Skin of body (tissue), 2 donors: ENCODE results near the gene DNLZ. TPM values are rescaled to one million over a fixed set of nuclear protein-coding genes. Genes with fewer than 3 reads are reported as not detected.

Experiments used
- DNase-seq: peaks from one replicate; lab custom pipeline; 2025; lab: John Stamatoyannopoulos, UW
- total RNA-seq: library from RNA; depleted of rRNA; stranded (reverse); fragments of >200 nt; gene quantifications from one replicate; pipeline ENCODE4 v1.2.3, GENCODE V29; 2014

DNLZ gene
- total RNA-seq, 1 donor from 2014 or later, result 5.1 TPM

GRCh38 chr9:136377341-136378169, 14.0 kb upstream of the DNLZ start:
- no peak for DNase-seq

GRCh38 chr9:136376457-136376856, 12.9 kb upstream of the DNLZ start:
- DNase-seq, result no peak

GRCh38 chr9:136375096-136375495, 11.6 kb upstream of the DNLZ start:
- no peak for DNase-seq

- DNase-seq, result no peak
Observed at GRCh38 chr9:136374183-136374575, 10.6 kb upstream of the DNLZ start.

- no peak for DNase-seq
Observed at GRCh38 chr9:136373300-136374182, 10.0 kb upstream of the DNLZ start, which contains the start of gene CARD9. Gene CARD9, minus strand, starts transcription at chr9:136373669. Its CDS starts 1,591 bp downstream, at chr9:136372078.

GRCh38 chr9:136372561-136373299, 9.2 kb upstream of the DNLZ start:
- no peak for DNase-seq

GRCh38 chr9:136372006-136372405, 8.5 kb upstream of the DNLZ start:
- no peak for DNase-seq

GRCh38 chr9:136371533-136371880, 8.0 kb upstream of the DNLZ start:
- no peak for DNase-seq

- DNase-seq, result no peak
Observed at GRCh38 chr9:136370687-136371532, 7.4 kb upstream of the DNLZ start.

- DNase-seq, result no peak
Observed at GRCh38 chr9:136370037-136370436, 6.5 kb upstream of the DNLZ start.

- DNase-seq, result no peak
Observed at GRCh38 chr9:136368190-136368589, 4.6 kb upstream of the DNLZ start.

- no peak for DNase-seq
Observed at GRCh38 chr9:136367296-136368145, 4.0 kb upstream of the DNLZ start.

GRCh38 chr9:136366826-136367225, 3.3 kb upstream of the DNLZ start:
- no peak for DNase-seq

GRCh38 chr9:136365775-136366222, 2.3 kb upstream of the DNLZ start:
- DNase-seq, result no peak

GRCh38 chr9:136364942-136365774, 1.6 kb upstream of the DNLZ start:
- DNase-seq, result no peak

- DNase-seq, result no peak
Observed at GRCh38 chr9:136363949-136364748, 605 bp upstream of the DNLZ start.

GRCh38 chr9:136362450-136362784, 1.1 kb downstream of the DNLZ start:
- DNase-seq, result no peak
